ENCODE results near the gene NEGR1.

Gene NEGR1

GRCh38 chr1:71762514-71763255 is 519.7 kb downstream of the NEGR1 start:
- no peak for DNase-seq

DNA sequence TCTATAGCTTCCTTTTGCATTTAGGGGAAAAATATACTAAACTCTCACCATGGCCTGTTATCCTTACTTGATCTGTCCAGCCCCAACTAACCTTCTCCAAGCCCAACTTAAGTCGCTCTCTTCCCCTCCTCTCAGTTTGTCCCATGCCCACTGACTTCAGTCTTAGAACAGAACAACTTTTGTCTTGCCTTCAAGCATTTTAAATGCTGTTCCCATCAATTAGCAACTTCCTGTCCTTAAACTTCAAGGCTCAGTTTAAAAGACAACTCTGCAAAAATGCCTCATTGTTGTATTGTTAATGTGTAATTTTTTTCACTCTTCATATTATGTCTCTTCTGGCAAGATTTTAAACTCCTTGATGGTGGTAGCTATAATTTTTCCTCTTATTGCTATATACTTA is 526.9 kb downstream of the NEGR1 start:
- DNase-seq: no peak

GRCh38 chr1:71753746-71754145 is 528.6 kb downstream of the NEGR1 start:
- no peak for DNase-seq

DNA sequence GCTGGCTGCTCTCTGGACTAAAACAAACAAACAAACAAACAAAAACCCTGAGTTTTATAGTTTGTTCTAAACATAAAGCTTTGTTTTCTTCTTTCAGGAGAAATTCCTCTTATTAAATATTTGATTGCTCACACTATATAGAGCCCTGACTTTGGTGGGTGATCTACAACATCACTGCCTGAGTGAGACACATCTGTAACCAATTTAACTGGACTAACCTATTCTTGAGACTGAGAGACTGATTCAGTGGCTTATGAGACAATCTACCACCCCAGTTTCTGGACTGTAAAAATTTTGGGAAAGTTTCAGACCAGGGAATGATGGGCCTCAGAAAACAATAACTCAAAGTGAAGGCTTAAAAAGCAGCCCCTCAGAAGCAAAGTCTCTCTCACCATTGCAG is 537.0 kb downstream of the NEGR1 start:
- DNase-seq: no peak

DNA sequence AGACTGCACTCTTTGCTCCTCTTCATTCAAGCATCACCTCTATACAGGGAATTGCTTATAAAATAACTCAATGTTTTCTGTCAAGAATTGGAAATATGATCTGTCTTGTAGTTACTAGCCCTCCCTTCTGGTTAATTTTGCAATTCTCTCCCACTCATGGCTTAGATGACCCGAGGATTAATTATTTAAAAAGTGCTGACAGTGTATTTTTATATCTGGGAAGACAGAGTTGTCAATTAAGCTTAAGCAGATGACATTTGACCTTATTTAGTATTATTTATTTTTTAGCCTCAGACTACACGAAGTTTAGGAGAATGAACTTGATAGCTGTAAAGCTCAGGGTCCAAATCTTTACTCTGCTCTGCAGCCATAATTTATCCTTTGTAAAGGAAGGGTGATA is 538.5 kb downstream of the NEGR1 start:
- no peak for DNase-seq

GRCh38 chr1:71738910-71739309 is 543.4 kb downstream of the NEGR1 start:
- DNase-seq: no peak

GRCh38 chr1:71738256-71738655 is 544.1 kb downstream of the NEGR1 start:
- DNase-seq: no peak

GRCh38 chr1:71737768-71738167 is 544.6 kb downstream of the NEGR1 start:
- no peak for DNase-seq

DNA sequence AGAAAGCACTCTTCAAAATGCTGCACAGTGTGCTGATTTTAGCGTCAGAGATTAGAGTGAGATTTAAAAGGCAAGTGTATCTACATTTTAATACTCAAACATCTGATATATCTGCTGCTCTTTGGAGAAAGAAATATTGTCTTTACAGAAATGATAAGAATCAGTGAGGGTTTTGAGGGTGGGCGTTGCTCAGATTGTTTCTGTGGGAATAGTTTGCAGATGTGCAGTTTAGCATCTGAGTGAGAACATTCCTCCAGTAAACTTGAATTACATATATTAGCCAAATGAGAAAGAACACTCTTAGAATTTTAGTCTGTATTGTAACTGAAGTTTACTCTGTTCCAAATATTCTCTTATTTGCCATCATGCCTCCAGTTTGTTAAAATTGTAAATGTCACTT is 549.2 kb downstream of the NEGR1 start:
- no peak for DNase-seq

- DNase-seq: no peak
These were observed 560.8 kb downstream of the NEGR1 start for GRCh38 chr1:71721532-71721931.

DNA sequence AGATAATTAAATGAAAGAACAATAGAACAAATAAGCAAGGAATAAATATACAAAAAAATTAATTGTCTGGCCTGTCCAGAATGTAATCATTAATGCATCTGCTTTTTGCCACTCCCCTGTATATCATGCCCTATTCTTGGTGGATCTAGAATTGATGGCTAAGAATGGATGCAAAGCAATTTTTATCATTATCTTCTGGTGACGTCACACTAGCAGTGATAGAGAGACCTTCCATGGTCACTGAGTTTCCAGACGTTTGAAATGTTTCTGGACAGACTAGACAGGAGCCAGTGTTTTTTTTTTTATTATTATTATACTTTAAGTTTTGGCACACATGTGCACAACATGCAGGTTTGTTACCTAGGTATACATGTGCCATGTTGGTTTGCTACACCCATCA is 563.0 kb downstream of the NEGR1 start:
- DNase-seq: no peak

GRCh38 chr1:71717186-71717585 is 565.2 kb downstream of the NEGR1 start:
- DNase-seq: no peak

DNA sequence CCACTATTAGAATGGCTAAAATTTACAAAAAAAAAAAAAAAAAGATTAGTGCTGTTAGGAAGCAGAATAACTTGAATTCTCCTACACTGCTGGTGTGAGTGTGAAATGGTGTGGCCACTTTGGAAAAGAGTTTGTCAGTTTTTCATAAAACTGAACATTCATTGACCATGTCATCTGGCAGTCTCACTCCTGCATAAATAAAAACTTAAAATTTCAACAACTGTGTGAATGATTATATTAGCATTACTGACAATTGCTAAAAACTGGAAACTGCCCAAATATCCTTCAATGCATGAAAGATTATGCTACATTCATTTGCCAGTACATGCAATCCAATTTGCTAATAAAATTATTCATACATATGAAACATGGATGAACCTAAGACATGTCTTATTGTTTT is 570.9 kb downstream of the NEGR1 start:
- no peak for DNase-seq

DNA sequence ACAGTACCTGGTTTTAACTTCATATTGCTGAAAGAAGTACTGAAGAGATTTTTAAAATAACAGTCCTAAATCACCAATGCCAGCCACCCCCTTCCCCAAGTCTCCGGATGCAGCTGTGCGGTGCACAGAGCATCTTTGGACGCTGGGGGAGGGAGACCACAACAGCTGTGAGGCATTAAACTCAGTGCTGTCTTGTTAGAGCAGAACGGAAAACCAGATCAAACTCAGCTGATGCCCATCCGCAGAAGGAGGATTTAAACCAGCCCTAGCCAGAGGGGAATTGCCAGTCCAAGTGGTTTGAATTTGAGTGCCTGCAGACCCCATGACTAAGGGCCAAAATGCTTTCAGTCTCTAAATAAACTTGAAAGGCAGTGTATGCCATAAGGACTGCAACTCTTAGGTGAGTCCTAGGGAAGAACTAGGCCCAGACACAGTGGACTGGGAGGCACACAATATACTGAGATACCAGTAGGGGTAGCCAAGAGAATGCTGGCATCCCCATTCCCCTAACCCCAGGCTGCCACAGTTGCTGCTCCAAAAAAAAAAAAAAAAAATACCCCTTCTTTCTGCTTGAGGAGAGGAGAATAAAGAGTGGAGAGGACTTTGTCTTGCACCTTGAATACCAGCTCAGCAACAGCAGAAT is 576.2 kb downstream of the NEGR1 start:
- DNase-seq: no peak

DNA sequence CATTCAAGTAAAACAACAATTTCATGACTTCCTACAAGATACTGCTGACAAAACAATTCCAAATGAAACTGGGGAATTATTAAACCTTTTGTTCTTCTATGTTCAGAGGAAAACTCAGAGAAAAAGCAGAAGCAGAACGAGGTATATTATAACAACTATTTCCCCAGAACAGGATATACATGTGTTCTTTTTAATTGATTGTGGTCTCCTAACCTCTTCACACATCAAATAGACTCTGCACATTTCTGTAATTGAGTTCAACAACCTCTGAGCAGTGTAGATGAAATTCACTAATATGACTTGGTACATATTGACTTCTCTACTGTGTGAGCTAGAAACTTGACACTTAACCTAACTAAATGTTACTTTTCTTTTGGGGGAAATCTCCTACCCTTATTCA is 584.2 kb downstream of the NEGR1 start:
- no peak for DNase-seq

GRCh38 chr1:71695821-71696220 is 586.5 kb downstream of the NEGR1 start:
- DNase-seq: no peak

DNA sequence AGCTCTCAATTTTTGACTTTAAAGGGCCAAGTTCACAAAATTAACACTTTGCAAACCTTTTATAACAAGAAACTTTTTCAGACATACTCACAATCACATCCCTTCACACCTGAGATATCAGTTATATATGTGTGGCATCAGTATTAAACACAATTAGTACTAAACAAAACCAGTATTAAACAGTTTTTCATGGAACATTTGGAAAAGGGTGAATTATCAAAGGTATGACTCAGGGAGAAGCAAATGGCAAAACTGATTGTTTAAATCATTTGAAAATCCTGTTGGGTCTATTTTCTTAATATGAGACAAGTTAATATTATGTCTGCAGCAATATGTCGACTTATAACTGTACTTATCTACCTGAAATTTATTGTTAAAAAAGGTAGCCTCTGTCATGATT is 587.3 kb downstream of the NEGR1 start:
- no peak for DNase-seq

DNA sequence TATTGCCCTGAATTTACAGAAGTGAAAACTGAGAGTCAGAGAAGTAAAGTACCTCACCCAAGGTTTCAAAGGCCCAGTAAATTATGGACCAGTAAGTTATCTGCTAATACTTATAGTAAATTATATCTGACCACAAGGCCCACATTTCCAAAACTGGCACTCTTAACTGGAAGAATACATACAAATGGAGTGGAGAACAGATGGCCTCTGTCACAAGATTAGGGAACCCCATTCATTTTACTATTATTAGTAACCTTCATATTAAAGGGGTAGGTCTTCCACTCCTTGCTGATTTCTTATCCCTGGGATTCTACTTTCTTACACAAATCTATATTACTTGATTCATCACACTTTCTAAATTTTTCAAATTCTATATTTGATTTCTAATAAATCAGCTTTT is 588.8 kb downstream of the NEGR1 start:
- DNase-seq: no peak

DNA sequence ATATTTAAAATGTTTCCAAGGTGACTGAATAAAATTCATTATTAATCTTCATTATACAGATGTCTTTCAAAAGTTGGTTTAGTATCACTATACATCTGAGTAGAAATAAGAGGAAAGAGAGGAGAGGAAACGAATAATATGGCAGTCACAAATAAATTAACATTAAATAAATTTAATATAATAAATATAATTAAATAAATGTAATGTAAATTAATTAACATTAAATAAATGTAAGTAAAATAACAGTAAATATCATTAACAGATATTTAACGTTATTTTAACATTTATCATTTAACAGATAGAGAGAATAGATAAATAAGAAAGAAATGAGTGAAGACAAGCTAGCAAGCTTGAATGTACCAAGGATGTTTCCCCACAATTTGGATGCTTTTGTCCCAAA is 592.7 kb downstream of the NEGR1 start:
- DNase-seq: no peak

GRCh38 chr1:71687376-71687775 is 595.0 kb downstream of the NEGR1 start:
- no peak for DNase-seq

DNA sequence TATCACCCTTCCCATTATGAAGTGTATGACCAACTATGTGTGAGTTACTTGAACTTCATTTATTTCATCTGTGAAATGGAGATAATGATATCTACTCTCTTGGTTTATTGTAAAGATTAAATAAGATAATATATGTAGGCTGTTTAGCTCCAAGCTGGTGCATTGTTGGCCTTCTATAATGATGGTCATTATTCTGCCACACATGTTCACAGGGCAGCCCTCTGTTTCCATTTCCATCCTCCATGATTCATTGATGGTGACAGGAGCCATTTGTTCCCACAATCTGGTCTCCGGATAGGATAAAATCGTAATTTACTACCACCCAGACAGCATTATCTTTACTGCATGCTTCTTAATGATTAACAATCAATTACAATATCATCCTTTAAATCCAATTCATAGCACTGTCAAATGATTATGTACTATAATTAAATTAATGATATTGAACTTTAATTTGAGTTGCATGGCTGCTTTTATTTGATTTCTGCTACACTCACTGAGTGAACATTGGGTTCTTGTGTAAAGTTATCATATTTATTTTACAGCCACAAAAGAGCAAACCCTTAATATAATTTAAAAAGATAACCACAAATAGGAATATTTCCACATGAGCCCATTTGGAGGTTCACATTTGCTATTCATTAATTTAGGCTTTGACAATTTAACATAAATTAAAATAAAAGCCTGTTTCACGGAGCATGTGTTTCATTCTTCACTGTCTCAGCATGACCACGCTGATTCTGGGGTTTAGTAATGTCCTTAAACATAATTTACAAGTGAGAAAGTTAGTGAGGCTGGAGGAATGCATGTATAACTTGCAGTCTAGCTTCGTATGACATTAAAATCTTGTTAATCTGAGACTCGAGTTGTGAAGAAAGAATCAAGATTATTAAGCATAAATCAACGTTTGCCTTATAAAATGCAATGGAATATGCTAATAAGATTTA is 605.1 kb downstream of the NEGR1 start:
- no peak for DNase-seq

GRCh38 chr1:71668065-71668464 is 614.3 kb downstream of the NEGR1 start:
- no peak for DNase-seq

- DNase-seq: no peak
These were observed 615.1 kb downstream of the NEGR1 start for GRCh38 chr1:71667216-71667615.

GRCh38 chr1:71666609-71667008 is 615.7 kb downstream of the NEGR1 start:
- no peak for DNase-seq

Data from stimulated activated naive CD4-positive, alpha-beta T cell treated with Interleukin-2 at 50 U/mL for 16 hours (primary cell).